ENCODE results near the gene LDLRAD3. TPM values are rescaled to one million over a fixed set of nuclear protein-coding genes. Genes with fewer than 3 reads are reported as not detected.

The LDLRAD3 gene
- total and polyA plus RNA-seq, 11 donors = 1.1 to 7.7 (median 2.6) TPM

GRCh38 chr11:36077886-36078685 is 134.2 kb downstream of the LDLRAD3 start:
- peaks cover 0 to 10% (median 0%) of the 10 kb centered on the region in 12 donors for H3K9me3 ChIP-seq
- DNase-seq (no peak), ATAC-seq (no peak)
- peaks cover 0 to 24% (median 5%) of the 10 kb centered on the region in 12 donors for H3K4me1 ChIP-seq
- no peak overlapping the region for H3K4me3 ChIP-seq
- no peaks in the 10 kb centered on the region for H3K27me3 ChIP-seq
- 86 to 97% (median 88%) methylated on average over 6 to 10 of the region's 10 CpGs for WGBS, 4 donors
- peaks cover 0 to 14% (median 3%) of the 10 kb centered on the region in 9 donors for H3K36me3 ChIP-seq
- no peak for TF ChIP-seq POLR2A (IDR thresholded peaks at IDR 0.05)
- TF ChIP-seq, protein P1, sequence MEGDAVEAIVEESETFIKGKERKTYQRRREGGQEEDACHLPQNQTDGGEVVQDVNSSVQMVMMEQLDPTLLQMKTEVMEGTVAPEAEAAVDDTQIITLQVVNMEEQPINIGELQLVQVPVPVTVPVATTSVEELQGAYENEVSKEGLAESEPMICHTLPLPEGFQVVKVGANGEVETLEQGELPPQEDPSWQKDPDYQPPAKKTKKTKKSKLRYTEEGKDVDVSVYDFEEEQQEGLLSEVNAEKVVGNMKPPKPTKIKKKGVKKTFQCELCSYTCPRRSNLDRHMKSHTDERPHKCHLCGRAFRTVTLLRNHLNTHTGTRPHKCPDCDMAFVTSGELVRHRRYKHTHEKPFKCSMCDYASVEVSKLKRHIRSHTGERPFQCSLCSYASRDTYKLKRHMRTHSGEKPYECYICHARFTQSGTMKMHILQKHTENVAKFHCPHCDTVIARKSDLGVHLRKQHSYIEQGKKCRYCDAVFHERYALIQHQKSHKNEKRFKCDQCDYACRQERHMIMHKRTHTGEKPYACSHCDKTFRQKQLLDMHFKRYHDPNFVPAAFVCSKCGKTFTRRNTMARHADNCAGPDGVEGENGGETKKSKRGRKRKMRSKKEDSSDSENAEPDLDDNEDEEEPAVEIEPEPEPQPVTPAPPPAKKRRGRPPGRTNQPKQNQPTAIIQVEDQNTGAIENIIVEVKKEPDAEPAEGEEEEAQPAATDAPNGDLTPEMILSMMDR (IDR thresholded peaks at IDR 0.05) = no peak
- no peak overlapping the region for H3K27ac ChIP-seq
- intact Hi-C loops (cut with DNase I) = no loop called here

DNA sequence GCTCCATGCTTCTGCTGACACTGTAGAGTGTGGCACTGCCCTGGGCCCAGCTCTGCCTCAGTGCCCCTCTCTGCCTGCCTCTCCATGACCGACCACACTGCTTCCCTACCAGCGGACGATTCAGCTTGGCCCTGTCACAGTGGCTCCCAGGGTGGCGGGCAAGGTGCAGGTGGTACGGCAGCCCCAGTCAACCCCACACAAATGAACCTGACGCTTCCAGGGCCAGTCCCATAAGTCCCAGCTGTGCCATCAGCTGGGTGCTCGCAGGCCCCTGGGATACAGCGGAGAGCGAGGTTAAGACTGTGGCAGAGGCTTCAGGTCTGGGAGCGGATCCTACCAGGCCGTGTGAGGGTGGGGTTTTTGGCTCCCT is 134.8 kb downstream of the LDLRAD3 start:
- Histone ChIP-seq H3K27me3 (no peaks in the 10 kb centered on the region), H3K4me3 (no peak overlapping the region), H3K36me3 (peaks cover 0 to 17% (median 3%) of the 10 kb centered on the region in 9 donors), H3K4me1 (peaks cover 0 to 18% (median 2%) of the 10 kb centered on the region in 12 donors), H3K27ac (no peak overlapping the region), H3K9me3 (peaks cover 0 to 10% (median 0%) of the 10 kb centered on the region in 12 donors)
- 92 to 97% (median 94%) methylated on average over 7 to 11 of the region's 11 CpGs for WGBS, 4 donors
- ATAC-seq = no peak
- no peak for DNase-seq
- TF ChIP-seq POLR2A (IDR thresholded peaks at IDR 0.05) = no peak
- TF ChIP-seq, protein P1 (IDR thresholded peaks at IDR 0.05) = no peak
- intact Hi-C loops (cut with DNase I) = no loop called here

- no peak overlapping the region for H3K27ac ChIP-seq
- DNase-seq (no peak), ATAC-seq (no peak)
- no peak overlapping the region for H3K4me3 ChIP-seq
- peaks cover 0 to 7% (median 0%) of the 10 kb centered on the region in 12 donors for H3K4me1 ChIP-seq
- intact Hi-C loops (cut with DNase I) = no loop called here
- TF ChIP-seq, protein P1 (IDR thresholded peaks at IDR 0.05) = no peak
- no peak for TF ChIP-seq POLR2A (IDR thresholded peaks at IDR 0.05)
- peaks cover 0 to 21% (median 4%) of the 10 kb centered on the region in 9 donors for H3K36me3 ChIP-seq
- H3K9me3 ChIP-seq = peaks cover 0 to 18% (median under 1%) of the 10 kb centered on the region in 12 donors
- no peaks in the 10 kb centered on the region for H3K27me3 ChIP-seq
- WGBS, 4 donors = 80 to 97% (median 89%) methylated on average over 7 of the region's 7 CpGs
These were observed 136.2 kb downstream of the LDLRAD3 start for GRCh38 chr11:36079878-36080675.
